ENCODE measurements around the gene HMOX1. TPM values are rescaled to one million over a fixed set of nuclear protein-coding genes. Genes with fewer than 3 reads are reported as not detected.
"Not testable (repeated sequence)": the region's sequence is repeated elsewhere in the genome, so short reads cannot be mapped to it uniquely, and the experiment has no call there.

Gene HMOX1
- total RNA-seq, 1 experiment from 2014 or later: 12.1 TPM

DNA sequence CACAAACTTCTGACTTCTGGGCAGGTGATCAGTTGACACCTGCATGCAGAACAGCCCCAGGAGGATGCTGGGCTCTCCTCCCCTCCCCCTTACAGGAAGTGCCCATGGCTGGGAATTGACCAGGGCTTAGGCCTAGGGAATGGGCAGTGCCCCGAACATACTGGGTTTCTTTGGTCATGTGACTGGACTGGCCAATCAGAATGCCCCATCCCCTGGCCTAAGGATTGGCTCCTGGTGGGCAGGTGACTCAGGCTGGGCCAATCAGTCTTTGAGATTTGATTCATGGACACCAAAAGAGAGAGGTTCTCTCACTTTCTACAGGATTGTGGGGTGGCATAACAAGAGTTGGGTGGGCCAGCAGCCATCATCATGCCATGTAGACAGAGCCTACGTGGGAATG is 56.2 kb downstream of the HMOX1 start (continued):
- no peak for TF ChIP-seq CTCF (IDR thresholded peaks at IDR 0.05)
- TF ChIP-seq CBFB (CRISPR knock-in tag; IDR thresholded peaks at IDR 0.05; ENCODE audit: low read depth): no peak

GRCh38 chr22:35438673-35439364 is 57.9 kb downstream of the HMOX1 start:
- H3K4me3 Mint-ChIP-seq; H3K27ac Mint-ChIP-seq; DNase-seq (ENCODE audit: low spot score); H3K27me3 Mint-ChIP-seq (ENCODE audit: low read depth); POLR2A ChIA-PET; ATAC-seq; CTCF ChIA-PET; H3K4me1 Mint-ChIP-seq: not testable (repeated sequence)
- peaks cover 12% of the 10 kb centered on the region for H3K9me3 Mint-ChIP-seq
- peaks cover 32% of the 10 kb centered on the region for H3K36me3 Mint-ChIP-seq

GRCh38 chr22:35439365-35439717 is 58.4 kb downstream of the HMOX1 start:
- no peak for DNase-seq (ENCODE audit: low spot score)
- CTCF ChIA-PET: no interaction called here
- ATAC-seq: no peak
- TF ChIP-seq, protein P1, sequence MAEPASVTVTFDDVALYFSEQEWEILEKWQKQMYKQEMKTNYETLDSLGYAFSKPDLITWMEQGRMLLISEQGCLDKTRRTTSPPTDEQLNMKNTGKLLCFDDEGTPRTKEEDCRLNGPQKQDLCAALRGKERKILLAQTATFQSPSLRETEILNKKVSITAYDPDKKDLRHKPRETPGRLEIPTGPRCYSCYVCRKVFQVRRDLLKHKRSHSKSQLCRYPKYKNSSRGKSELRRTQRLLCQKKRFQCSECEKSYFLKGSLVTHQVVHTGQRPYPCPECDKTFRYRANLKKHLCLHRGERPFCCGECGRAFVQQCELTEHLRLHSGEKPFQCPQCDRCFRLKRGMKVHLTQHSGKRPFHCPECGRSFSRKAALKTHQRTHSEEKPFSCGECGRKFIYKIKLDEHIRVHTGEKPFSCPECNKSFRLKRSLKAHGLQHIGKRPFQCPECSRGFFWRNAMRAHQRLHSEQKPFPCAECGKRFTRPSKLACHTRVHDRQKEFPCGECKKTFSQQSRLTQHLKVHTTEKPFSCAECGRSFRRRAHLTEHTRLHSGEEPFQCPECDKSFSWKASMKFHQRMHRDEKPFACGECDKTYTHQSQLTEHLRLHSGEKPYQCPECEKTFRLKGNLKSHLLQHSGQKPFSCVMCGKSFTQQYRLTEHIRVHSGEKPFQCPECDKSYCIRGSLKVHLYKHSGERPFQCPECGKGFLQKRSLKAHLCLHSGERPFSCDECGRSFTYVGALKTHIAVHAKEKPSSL (CRISPR knock-in tag; conservative IDR thresholded peaks at IDR 0.05): no peak
- no peak for TF ChIP-seq SMAD4 (CRISPR knock-in tag; IDR thresholded peaks at IDR 0.05)
- no peak for TF ChIP-seq AFF4 (CRISPR knock-in tag; IDR thresholded peaks at IDR 0.05; ENCODE audit: borderline replicate concordance)
- no peak for TF ChIP-seq ZNF423 (CRISPR knock-in tag; IDR thresholded peaks at IDR 0.05)
- TF ChIP-seq USF1 (CRISPR knock-in tag; IDR thresholded peaks at IDR 0.05): no peak
- no peak for TF ChIP-seq ARID4B (CRISPR knock-in tag; IDR thresholded peaks at IDR 0.05; ENCODE audit: borderline replicate concordance)
- TF ChIP-seq CREM (CRISPR knock-in tag; IDR thresholded peaks at IDR 0.05): no peak
- TF ChIP-seq EMX1 (CRISPR knock-in tag; IDR thresholded peaks at IDR 0.05): no peak
- no peak for TF ChIP-seq ZNF512 (CRISPR knock-in tag; IDR thresholded peaks at IDR 0.05; ENCODE audit: borderline replicate concordance)
- TF ChIP-seq ETV6 (CRISPR knock-in tag; IDR thresholded peaks at IDR 0.05): no peak
- no peak for TF ChIP-seq ELF4 (CRISPR knock-in tag; IDR thresholded peaks at IDR 0.05; ENCODE audit: low read depth)
- no peak for TF ChIP-seq GABPB1 (CRISPR knock-in tag; IDR thresholded peaks at IDR 0.05)
- TF ChIP-seq ZSCAN18 (CRISPR knock-in tag; IDR thresholded peaks at IDR 0.05): no peak

More at GRCh38 chr22:35439365-35439717, 58.4 kb downstream of the HMOX1 start:
- peaks cover 11% of the 10 kb centered on the region; the same call in 1 of the 2 replicates for H3K9me3 Mint-ChIP-seq
- POLR2A ChIA-PET: no interaction called here
- peaks cover 27% of the 10 kb centered on the region for H3K36me3 Mint-ChIP-seq
- H3K4me1 Mint-ChIP-seq: peaks cover 12% of the 10 kb centered on the region
- peaks cover 2% of the 10 kb centered on the region; the same call in 1 of the 2 replicates for H3K27me3 Mint-ChIP-seq (ENCODE audit: low read depth)
- H3K27ac Mint-ChIP-seq: no peak overlapping the region
- no peak overlapping the region for H3K4me3 Mint-ChIP-seq

Measured in WTC11 (cell line).